ENCODE data around the gene FAR1.

DNA sequence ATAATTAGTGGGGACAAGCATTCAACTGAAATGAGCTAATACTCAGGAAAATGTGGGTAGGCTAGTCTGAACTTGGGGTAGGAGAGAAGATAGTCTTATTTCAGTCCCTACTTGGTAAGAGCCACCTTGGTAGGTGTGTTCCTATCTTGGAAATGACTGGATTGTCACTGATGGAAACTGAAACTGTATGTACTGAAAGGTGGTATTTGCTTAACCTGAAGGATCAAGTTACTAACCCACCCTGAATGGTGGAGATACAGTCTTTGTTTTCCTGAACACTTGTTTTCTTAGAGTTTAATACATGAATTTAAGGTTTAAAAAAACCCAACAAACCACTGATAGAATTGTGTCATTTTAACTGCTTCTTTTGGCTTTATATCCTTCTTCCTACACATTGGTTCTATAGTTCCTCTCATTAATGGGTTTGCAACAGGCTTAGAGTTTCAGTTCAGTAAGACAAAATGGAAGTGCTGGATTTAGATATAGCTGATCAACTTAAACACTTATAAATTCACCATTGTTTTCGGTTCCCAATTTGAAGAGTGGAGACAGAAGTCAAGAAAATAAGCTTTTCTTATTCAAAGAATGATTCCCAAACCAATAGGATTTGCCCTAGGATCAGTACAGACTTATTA is 4.2 kb downstream of the FAR1 start:
- TF ChIP-seq POLR2A (IDR thresholded peaks at IDR 0.05) (no peak), POLR2AphosphoS5 (IDR thresholded peaks at IDR 0.05) (no peak)
